HG03064 (cell line): Measurements from ENCODE around the gene CMA1.
"Not testable (repeated sequence)": the region's sequence is repeated elsewhere in the genome, so short reads cannot be mapped to it uniquely, and the experiment has no call there.

Experiments
- ATAC-seq: cut with Tn5 transposase; IDR thresholded peaks from one replicate; pipeline ENCODE4 v1.9.1; 2021; ENCODE audit warnings: low read depth; ENCODE audit not compliant: unreplicated experiment

CMA1 gene

GRCh38 chr14:24508155-24508840 is at the start of gene CMA1:
TSS of gene CMA1 (minus strand) at chr14:24508265. CDS start at chr14:24508235, 30 bp downstream.
- ATAC-seq = no peak

- no peak for ATAC-seq
Measured at GRCh38 chr14:24556756-24557155, 48.7 kb upstream of the CMA1 start.

- ATAC-seq = not testable (repeated sequence)
Measured at GRCh38 chr14:24549064-24549463, 41.0 kb upstream of the CMA1 start.

- ATAC-seq = no peak
Measured at GRCh38 chr14:24542346-24542936, 34.4 kb upstream of the CMA1 start.

GRCh38 chr14:24535737-24536136 is 27.7 kb upstream of the CMA1 start:
- no peak for ATAC-seq

GRCh38 chr14:24534286-24534685 is 26.2 kb upstream of the CMA1 start:
- ATAC-seq = no peak

GRCh38 chr14:24525877-24526620 is 18.0 kb upstream of the CMA1 start:
- not testable (repeated sequence) for ATAC-seq

GRCh38 chr14:24518851-24519250 is 10.8 kb upstream of the CMA1 start:
- ATAC-seq = no peak

GRCh38 chr14:24514209-24514608 is 6.1 kb upstream of the CMA1 start:
- ATAC-seq = no peak

- ATAC-seq = no peak
Measured at GRCh38 chr14:24513009-24513408, 4.9 kb upstream of the CMA1 start.

- ATAC-seq = no peak
Measured at GRCh38 chr14:24506443-24506842, 1.6 kb downstream of the CMA1 start.

- no peak for ATAC-seq
Measured at GRCh38 chr14:24504425-24504950, 3.6 kb downstream of the CMA1 start.

GRCh38 chr14:24491586-24492408 is 16.3 kb downstream of the CMA1 start:
- ATAC-seq = not testable (repeated sequence)

GRCh38 chr14:24483604-24484252 is 24.3 kb downstream of the CMA1 start:
- ATAC-seq = no peak

- ATAC-seq = not testable (repeated sequence)
Measured at GRCh38 chr14:24482699-24483303, 25.3 kb downstream of the CMA1 start.

- ATAC-seq = no peak
Measured at GRCh38 chr14:24481622-24482324, 26.3 kb downstream of the CMA1 start.

GRCh38 chr14:24479999-24480398 is 28.1 kb downstream of the CMA1 start:
- not testable (repeated sequence) for ATAC-seq

GRCh38 chr14:24475261-24475660 is 32.8 kb downstream of the CMA1 start:
- no peak for ATAC-seq

- ATAC-seq = no peak
Measured at GRCh38 chr14:24473211-24473610, 34.9 kb downstream of the CMA1 start.
